ENCODE measurements around the gene UBE2H. TPM values are rescaled to one million over a fixed set of nuclear protein-coding genes. Genes with fewer than 3 reads are reported as not detected.

Gene UBE2H
- total RNA-seq, 1 experiment from 2014 or later = 75.1 TPM

GRCh38 chr7:129898007-129898406 lies 54.8 kb downstream of the UBE2H start:
- H3K9me3 ChIP-seq (ENCODE audit: control insufficient read depth, low read depth, low read length) = no peaks in the 10 kb centered on the region
- H3K4me1 ChIP-seq (ENCODE audit: insufficient read depth, low read length) = no peaks in the 10 kb centered on the region
- H4K20me1 ChIP-seq (ENCODE audit: control insufficient read depth, insufficient read depth, insufficient read length) = no peaks in the 10 kb centered on the region
- TF ChIP-seq CTCF (conservative IDR thresholded peaks at IDR 0.05) = no peak
- no peaks in the 10 kb centered on the region for H3K27me3 ChIP-seq (ENCODE audit: insufficient read depth, low read length)
- no peak overlapping the region for H3K18ac ChIP-seq (ENCODE audit: insufficient read length, low read depth, low read length)
- H3T11ph ChIP-seq (ENCODE audit: low read length) = no peak overlapping the region
- Mint-ChIP-seq H3K4me1 (peaks cover 9 to 10% of the 10 kb centered on the region in 2 experiments), H3K4me3 (no peak overlapping the region), H3K27me3 (ENCODE audit: low read depth) (no peaks in the 10 kb centered on the region), H3K27ac (no peak overlapping the region), H3K9me3 (no peaks in the 10 kb centered on the region), H3K36me3 (ENCODE audit: insufficient read depth in 1 of 3, low read depth in 3 of 3) (peaks cover 8 to 24% (median 18%) of the 10 kb centered on the region in 3 experiments; a peak in 6 of 7 replicates)
- no peak overlapping the region for H3K14ac ChIP-seq (ENCODE audit: insufficient read depth, low read length)
- no peak overlapping the region for H2BK20ac ChIP-seq (ENCODE audit: low read depth, low read length, poor library complexity, severe bottlenecking)
- no peak overlapping the region for H2BK120ac ChIP-seq (ENCODE audit: low read depth, low read length, poor library complexity, severe bottlenecking)
- no peak overlapping the region for H3K56ac ChIP-seq (ENCODE audit: insufficient read length, low read depth, low read length)
- H3K79me2 ChIP-seq (ENCODE audit: insufficient read depth, low read length) = 0 out of 2 replicates have a peak, but pooled peaks cover 1% of the 10 kb centered on the region
- H2BK15ac ChIP-seq (ENCODE audit: low read depth, low read length) = no peak overlapping the region
- H2BK12ac ChIP-seq (ENCODE audit: insufficient read length, low read depth, low read length) = no peak overlapping the region
- no peak overlapping the region for H3K4me2 ChIP-seq (ENCODE audit: insufficient read depth, insufficient read length, low read length)
- H4K5ac ChIP-seq (ENCODE audit: insufficient read length, low read depth, low read length) = no peak overlapping the region
- no peak overlapping the region for H3K4ac ChIP-seq (ENCODE audit: low read depth, low read length)
- H3K27ac ChIP-seq (ENCODE audit: insufficient read length, low read depth, low read length) = no peak overlapping the region
- no peaks in the 10 kb centered on the region for H3K23me2 ChIP-seq (ENCODE audit: insufficient read length, low read depth, low read length, poor library complexity, severe bottlenecking)
- no peak for DNase-seq
- no peak overlapping the region for H2AFZ ChIP-seq (ENCODE audit: low read length)
- H3K23ac ChIP-seq (ENCODE audit: insufficient read length, low read depth, low read length) = no peak overlapping the region
- H2BK5ac ChIP-seq (ENCODE audit: insufficient read length, low read length) = no peak overlapping the region
- H3K79me1 ChIP-seq (ENCODE audit: insufficient read depth, low read depth, low read length, poor library complexity, severe bottlenecking) = peaks cover 9% of the 10 kb centered on the region
- no peak overlapping the region for H3K9ac ChIP-seq (ENCODE audit: extremely low read depth, insufficient read length, low read length)
- no peak overlapping the region for H4K8ac ChIP-seq (replicated peaks; ENCODE audit: insufficient read length, low read depth, low read length)
- no peak overlapping the region for H2AK5ac ChIP-seq (ENCODE audit: insufficient read length, low read length)
- no peak overlapping the region for H4K91ac ChIP-seq (ENCODE audit: insufficient read length, low read depth, low read length)
